HCT116 (cell line): ENCODE results near the gene PROX1.

Experiments used
- ATF3 ChIP-seq: IDR thresholded peaks from 2 replicates; pipeline ENCODE4 v1.6.1; 2012
- CEBPB ChIP-seq: IDR thresholded peaks from 2 replicates; pipeline ENCODE4 v1.6.1; 2012; ENCODE audit warnings: low read depth
- CTCF ChIP-seq, 3 experiments: fragments of 200-600 bp in 1 of 3; sonication (generic) in 1 of 3; IDR thresholded peaks in 2 of 3; conservative IDR thresholded peaks in 1 of 3; 2 replicates each; pipeline ENCODE4 v1.5.1; 2012 to 2017; ENCODE audit warnings: low read depth in 2 of 3, low read length in 2 of 3, antibody characterized with exemption in 1 of 3, borderline replicate concordance in 1 of 3, control low read depth in 1 of 3, mild to moderate bottlenecking in 1 of 3, mixed read lengths in 1 of 3, mixed run types in 1 of 3, moderate library complexity in 1 of 3; ENCODE audit not compliant: insufficient read depth in 1 of 3
- EZH2 ChIP-seq: fragments of 200-600 bp; sonication (generic); IDR thresholded peaks from 2 replicates; pipeline ENCODE4 v1.6.1; 2017; ENCODE audit warnings: antibody characterized with exemption, mixed run types
- EZH2phosphoT487 ChIP-seq: fragments of 200-600 bp; IDR thresholded peaks from 2 replicates; pipeline ENCODE4 v1.6.1; 2018; ENCODE audit warnings: antibody characterized with exemption, borderline replicate concordance
- POLR2A ChIP-seq: IDR thresholded peaks from 2 replicates; pipeline ENCODE4 v1.7.0; 2011; ENCODE audit warnings: borderline replicate concordance; ENCODE audit not compliant: insufficient read depth, insufficient read length; ENCODE audit errors: extremely low read depth
- POLR2AphosphoS5 ChIP-seq: IDR thresholded peaks from 2 replicates; pipeline ENCODE4 v1.6.1; 2011; ENCODE audit warnings: mild to moderate bottlenecking, low read depth, low read length, moderate library complexity
- REST ChIP-seq: IDR thresholded peaks from 2 replicates; pipeline ENCODE4 v1.6.1; 2012; ENCODE audit warnings: low read depth
- SIN3A ChIP-seq: IDR thresholded peaks from 2 replicates; pipeline ENCODE4 v1.6.1; 2012; ENCODE audit warnings: low read depth
- TCF7L2 ChIP-seq: IDR thresholded peaks from 2 replicates; pipeline ENCODE4 v1.7.0; 2011; ENCODE audit warnings: borderline replicate concordance, inconsistent platforms; ENCODE audit not compliant: insufficient read depth, insufficient read length; ENCODE audit errors: extremely low read depth
- ZNF274 ChIP-seq: fragments of 200-500 bp; sonication (Bioruptor generic); IDR thresholded peaks from 2 replicates; pipeline ENCODE4 v1.6.1; 2014; ENCODE audit warnings: mild to moderate bottlenecking, low read depth, low read length, inconsistent platforms

- TF ChIP-seq POLR2A (no peak), ATF3 (no peak), CTCF (IDR thresholded peaks at IDR 0.05 in 2 of 3, conservative IDR thresholded peaks at IDR 0.05 in 1 of 3; ENCODE audit: borderline replicate concordance in 1 of 3, insufficient read depth in 1 of 3, low read depth in 2 of 3, low read length in 2 of 3) (no peak), EZH2 (no peak), POLR2AphosphoS5 (no peak), TCF7L2 (no peak), SIN3A (no peak), CEBPB (no peak), REST (no peak), EZH2phosphoT487 (no peak), ZNF274 (no peak)
Measured at GRCh38 chr1:214008791-214009422, 21.1 kb downstream of the PROX1 start.
